ENCODE data around the gene CDHR2. TPM values are rescaled to one million over a fixed set of nuclear protein-coding genes. Genes with fewer than 3 reads are reported as not detected.

The CDHR2 gene
- total and polyA plus RNA-seq, 2 of the 13 experiments (the other 11 are each of a cell fraction or from before 2014, with no cell fraction given), result 17.9 to 20.9 TPM

DNA sequence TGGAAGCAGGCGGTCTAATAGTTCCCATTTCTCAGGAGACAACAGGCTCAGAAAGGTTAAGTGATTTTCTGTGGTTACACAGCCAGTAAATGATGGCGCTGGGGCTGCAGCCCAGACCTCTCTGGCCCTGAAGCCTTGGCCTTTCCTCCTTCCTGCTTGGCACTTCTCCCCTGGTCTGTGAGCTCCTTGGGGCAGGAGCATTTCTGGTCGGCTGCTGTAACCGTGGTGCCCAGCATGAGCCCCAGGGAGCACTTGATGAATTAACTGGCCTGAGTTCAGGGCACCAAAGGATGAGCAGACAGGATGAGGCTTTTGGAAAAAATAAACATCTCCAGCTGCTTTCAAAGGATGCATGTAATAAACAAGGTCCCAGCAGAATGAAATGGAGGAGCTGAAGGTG, 30.2 kb downstream of the CDHR2 start (continued):
- TF ChIP-seq ZSCAN30 (CRISPR knock-in tag; IDR thresholded peaks at IDR 0.05) (no peak), ZNF432 (CRISPR knock-in tag; IDR thresholded peaks at IDR 0.05; ENCODE audit: borderline replicate concordance) (no peak), XRCC5 (optimal IDR thresholded peaks at IDR 0.05; ENCODE audit: low read length) (no peak), HDAC1 (CRISPR knock-in tag; IDR thresholded peaks at IDR 0.05) (no peak), RARA (CRISPR knock-in tag; IDR thresholded peaks at IDR 0.05) (no peak), ZNF3 (CRISPR knock-in tag; IDR thresholded peaks at IDR 0.05) (no peak)
- TF ChIP-seq, protein P1, sequence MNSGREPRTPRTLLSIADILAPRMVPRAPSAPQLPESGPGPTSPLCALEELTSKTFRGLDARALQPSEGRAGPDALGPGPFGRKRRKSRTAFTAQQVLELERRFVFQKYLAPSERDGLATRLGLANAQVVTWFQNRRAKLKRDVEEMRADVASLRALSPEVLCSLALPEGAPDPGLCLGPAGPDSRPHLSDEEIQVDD (CRISPR knock-in tag; IDR thresholded peaks at IDR 0.05; ENCODE audit: borderline replicate concordance), result no peak

- Histone ChIP-seq H3K79me2 (ENCODE audit: insufficient read depth, low read length) (no peaks in the 10 kb centered on the region), H3K4me3 (replicated peaks in 1 of 3; ENCODE audit: insufficient read depth in 1 of 3, low read depth in 2 of 3, low read length in 3 of 3) (no peak overlapping the region), H3K4me1 (ENCODE audit: insufficient read depth, low read length) (no peaks in the 10 kb centered on the region), H2AFZ (ENCODE audit: low read length) (no peak overlapping the region), H3K36me3 (replicated peaks in 1 of 2; ENCODE audit: control insufficient read depth in 1 of 2, insufficient read depth in 2 of 2, low read length in 2 of 2) (peaks cover 3 to 34% of the 10 kb centered on the region in 2 experiments; a peak in 4 of 5 replicates), H3K27ac (ENCODE audit: extremely low read length, insufficient read depth, low read length) (no peak overlapping the region), H3K9me3 (ENCODE audit: low read length) (peaks cover 16% of the 10 kb centered on the region), H3K4me2 (ENCODE audit: low read depth, low read length) (no peak overlapping the region), H3K9ac (ENCODE audit: insufficient read depth, low read depth, low read length) (no peak overlapping the region), H3K27me3 (ENCODE audit: control insufficient read depth in 1 of 2, insufficient read depth in 2 of 2, low read length in 2 of 2) (no peaks in the 10 kb centered on the region), H4K20me1 (ENCODE audit: insufficient read depth, low read length) (no peaks in the 10 kb centered on the region)
- in situ Hi-C loops (cut with HindIII; ENCODE audit: extremely low pct_ligation_motif_present, low pct_unique_long_range_greater_than_20kb) (loop anchor here (25.0 kb wide), 1 partner anchor 844 kb away; no protein-coding TSS in a partner anchor), intact Hi-C loops (cut with micrococcal nuclease; ENCODE audit: unreplicated experiment) (no loop called here)
- ChIA-PET CTCF (ENCODE audit: low intra/inter-chr PET ratio, low total read pairs) (no interaction called here), POLR2A (no interaction called here)
- no peak for ATAC-seq
- 95% methylated on average over 2 of the region's 12 CpGs for WGBS (ENCODE audit: low lambda C conversion rate)
- TF ChIP-seq SNRNP70 (IDR thresholded peaks at IDR 0.05; ENCODE audit: low read depth, low read length), result no peak
- TF ChIP-seq ZNF292 (CRISPR knock-in tag; IDR thresholded peaks at IDR 0.05; ENCODE audit: borderline replicate concordance, low read depth), result no peak
- TF ChIP-seq ATF6 (CRISPR knock-in tag; conservative IDR thresholded peaks at IDR 0.05), result no peak
- TF ChIP-seq TP53 (CRISPR knock-in tag; conservative IDR thresholded peaks at IDR 0.05), result no peak
- TF ChIP-seq BHLHE40 (IDR thresholded peaks at IDR 0.05; ENCODE audit: low read length), result no peak
- no peak for TF ChIP-seq ZNF570 (CRISPR knock-in tag; IDR thresholded peaks at IDR 0.05; ENCODE audit: borderline replicate concordance)
- no peak for TF ChIP-seq HNRNPH1 (optimal IDR thresholded peaks at IDR 0.05; ENCODE audit: low read depth, low read length)
- no peak for TF ChIP-seq TSC22D2 (CRISPR knock-in tag; IDR thresholded peaks at IDR 0.05; ENCODE audit: borderline replicate concordance)
- no peak for DNase-seq (ENCODE audit: low spot score)
- no TSS peak for BruUV-seq (replicated peaks)
- FAIRE-seq, result no peak
Measured at GRCh38 chr5:176581361-176581760, 32.2 kb downstream of the CDHR2 start.

Measured in HepG2 (cell line).